ENCODE measurements around the gene LRRC47.

The LRRC47 gene

GRCh38 chr1:3744646-3745045 lies 51.7 kb downstream of the LRRC47 start:
- TF ChIP-seq POLR2A (IDR thresholded peaks at IDR 0.05; ENCODE audit: extremely low read depth, insufficient read length) (no peak), CTCF (IDR thresholded peaks at IDR 0.05; ENCODE audit: low read depth, low read length) (no peak), MAX (IDR thresholded peaks at IDR 0.05; ENCODE audit: low read depth, low read length) (no peak), MYC (IDR thresholded peaks at IDR 0.05; ENCODE audit: low read depth, low read length) (no peak)

GRCh38 chr1:3743826-3744225 lies 52.5 kb downstream of the LRRC47 start:
- TF ChIP-seq POLR2A (IDR thresholded peaks at IDR 0.05; ENCODE audit: extremely low read depth, insufficient read length): no peak
- TF ChIP-seq MAX (IDR thresholded peaks at IDR 0.05; ENCODE audit: low read depth, low read length): no peak
- TF ChIP-seq MYC (IDR thresholded peaks at IDR 0.05; ENCODE audit: low read depth, low read length): no peak
- no peak for TF ChIP-seq CTCF (IDR thresholded peaks at IDR 0.05; ENCODE audit: low read depth, low read length)
- DNase-seq (ENCODE audit: low read depth): no peak
- H3K4me3 ChIP-seq (ENCODE audit: low read depth, low read length): no peak overlapping the region

More at GRCh38 chr1:3744646-3745045, 51.7 kb downstream of the LRRC47 start:
- no peak for DNase-seq (ENCODE audit: low read depth)
- no peak overlapping the region for H3K4me3 ChIP-seq (ENCODE audit: low read depth, low read length)

- DNase-seq (ENCODE audit: low read depth): no peak
- TF ChIP-seq MAX (IDR thresholded peaks at IDR 0.05; ENCODE audit: low read depth, low read length) (no peak), CTCF (IDR thresholded peaks at IDR 0.05; ENCODE audit: low read depth, low read length) (no peak), MYC (IDR thresholded peaks at IDR 0.05; ENCODE audit: low read depth, low read length) (no peak), POLR2A (IDR thresholded peaks at IDR 0.05; ENCODE audit: extremely low read depth, insufficient read length) (no peak)
- H3K4me3 ChIP-seq (ENCODE audit: low read depth, low read length): no peak overlapping the region
These were observed 52.9 kb downstream of the LRRC47 start for GRCh38 chr1:3743421-3743820.

- no peak overlapping the region for H3K4me3 ChIP-seq (ENCODE audit: low read depth, low read length)
- TF ChIP-seq MYC (IDR thresholded peaks at IDR 0.05; ENCODE audit: low read depth, low read length) (no peak), POLR2A (IDR thresholded peaks at IDR 0.05; ENCODE audit: extremely low read depth, insufficient read length) (no peak), MAX (IDR thresholded peaks at IDR 0.05; ENCODE audit: low read depth, low read length) (no peak), CTCF (IDR thresholded peaks at IDR 0.05; ENCODE audit: low read depth, low read length) (no peak)
- DNase-seq (ENCODE audit: low read depth): no peak
These were observed 53.6 kb downstream of the LRRC47 start for GRCh38 chr1:3742439-3743298.

GRCh38 chr1:3741566-3742438 lies 54.5 kb downstream of the LRRC47 start:
- DNase-seq (ENCODE audit: low read depth): no peak
- H3K4me3 ChIP-seq (ENCODE audit: low read depth, low read length): no peak overlapping the region
- TF ChIP-seq MAX (IDR thresholded peaks at IDR 0.05; ENCODE audit: low read depth, low read length): no peak
- no peak for TF ChIP-seq CTCF (IDR thresholded peaks at IDR 0.05; ENCODE audit: low read depth, low read length)
- TF ChIP-seq POLR2A (IDR thresholded peaks at IDR 0.05; ENCODE audit: extremely low read depth, insufficient read length): no peak
- TF ChIP-seq MYC (IDR thresholded peaks at IDR 0.05; ENCODE audit: low read depth, low read length): no peak

Data from NB4 (cell line).